Astrocyte (in vitro differentiated cells and primary cell): ENCODE results near the gene SPPL2C.

Experiments used
- EZH2 ChIP-seq: IDR thresholded peaks from 2 replicates; pipeline ENCODE4 v1.6.1; 2012; ENCODE audit warnings: mild to moderate bottlenecking, low read length, inconsistent platforms; ENCODE audit not compliant: insufficient read depth
- TF ChIP-seq, protein P1 (sequence below): IDR thresholded peaks from 2 replicates; pipeline ENCODE4 v1.5.1; 2011; ENCODE audit warnings: low read depth, mild to moderate bottlenecking, inconsistent platforms, low read length, moderate library complexity; ENCODE audit not compliant: insufficient read depth

- TF ChIP-seq, protein P1, sequence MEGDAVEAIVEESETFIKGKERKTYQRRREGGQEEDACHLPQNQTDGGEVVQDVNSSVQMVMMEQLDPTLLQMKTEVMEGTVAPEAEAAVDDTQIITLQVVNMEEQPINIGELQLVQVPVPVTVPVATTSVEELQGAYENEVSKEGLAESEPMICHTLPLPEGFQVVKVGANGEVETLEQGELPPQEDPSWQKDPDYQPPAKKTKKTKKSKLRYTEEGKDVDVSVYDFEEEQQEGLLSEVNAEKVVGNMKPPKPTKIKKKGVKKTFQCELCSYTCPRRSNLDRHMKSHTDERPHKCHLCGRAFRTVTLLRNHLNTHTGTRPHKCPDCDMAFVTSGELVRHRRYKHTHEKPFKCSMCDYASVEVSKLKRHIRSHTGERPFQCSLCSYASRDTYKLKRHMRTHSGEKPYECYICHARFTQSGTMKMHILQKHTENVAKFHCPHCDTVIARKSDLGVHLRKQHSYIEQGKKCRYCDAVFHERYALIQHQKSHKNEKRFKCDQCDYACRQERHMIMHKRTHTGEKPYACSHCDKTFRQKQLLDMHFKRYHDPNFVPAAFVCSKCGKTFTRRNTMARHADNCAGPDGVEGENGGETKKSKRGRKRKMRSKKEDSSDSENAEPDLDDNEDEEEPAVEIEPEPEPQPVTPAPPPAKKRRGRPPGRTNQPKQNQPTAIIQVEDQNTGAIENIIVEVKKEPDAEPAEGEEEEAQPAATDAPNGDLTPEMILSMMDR: no peak
- TF ChIP-seq EZH2: no peak
Measured at GRCh38 chr17:45813048-45813725, 31.5 kb upstream of the SPPL2C start.
